OCI-LY1 (cell line): ENCODE measurements around the gene METTL2B.
"Not testable (repeated sequence)": the region's sequence is repeated elsewhere in the genome, so short reads cannot be mapped to it uniquely, and the experiment has no call there.

Experiments used
- H2AFZ ChIP-seq: fragments of 200-600 bp; sonication (generic), shearing (Covaris generic); 2 replicates; pipeline ENCODE4 v1.6.0; 2014; ENCODE audit warnings: antibody characterized with exemption, mild to moderate bottlenecking, low read length
- H3F3A ChIP-seq: fragments of 200-600 bp; sonication (generic), shearing (Covaris generic); 2 replicates; pipeline ENCODE4 v1.6.0; 2014; ENCODE audit warnings: mild to moderate bottlenecking, antibody characterized with exemption, low read length, moderate library complexity; ENCODE audit not compliant: insufficient read depth
- H3K27ac ChIP-seq: fragments of 200-600 bp; sonication (generic); 2 replicates; pipeline ENCODE4 v1.5.1; 2014; ENCODE audit warnings: low read length, mixed run types, mild to moderate bottlenecking, low read depth; ENCODE audit not compliant: poor library complexity, severe bottlenecking
- H3K27me3 ChIP-seq: fragments of 200-600 bp; sonication (generic); 2 replicates; pipeline ENCODE4 v1.6.0; 2014; ENCODE audit warnings: antibody characterized with exemption, mild to moderate bottlenecking, low read length, moderate library complexity; ENCODE audit not compliant: insufficient read depth
- H3K36me3 ChIP-seq: fragments of 200-600 bp; sonication (generic); 2 replicates; pipeline ENCODE4 v1.6.1; 2014; ENCODE audit warnings: mild to moderate bottlenecking, antibody characterized with exemption, low read length, moderate library complexity, mixed read lengths; ENCODE audit not compliant: insufficient read depth
- H3K4me1 ChIP-seq: fragments of 200-600 bp; sonication (generic); 2 replicates; pipeline ENCODE4 v1.5.1; 2014; ENCODE audit warnings: mild to moderate bottlenecking, low read length, moderate library complexity; ENCODE audit not compliant: insufficient read depth, severe bottlenecking
- H3K4me2 ChIP-seq: fragments of 200-600 bp; sonication (generic), shearing (Covaris generic); 2 replicates; pipeline ENCODE4 v1.6.1; 2014; ENCODE audit warnings: low read length
- H3K4me3 ChIP-seq: fragments of 200-600 bp; sonication (generic); 2 replicates; pipeline ENCODE4 v1.5.1; 2014; ENCODE audit warnings: low read length, low read depth, mild to moderate bottlenecking, mixed read lengths; ENCODE audit not compliant: poor library complexity, severe bottlenecking
- H3K79me2 ChIP-seq: fragments of 200-600 bp; shearing (Covaris generic); 2 replicates; pipeline ENCODE4 v1.6.1; 2016; ENCODE audit warnings: mixed run types, low read length, mixed read lengths; ENCODE audit not compliant: insufficient read depth
- H3K9ac ChIP-seq: fragments of 200-600 bp; sonication (generic), shearing (Covaris generic); 2 replicates; pipeline ENCODE4 v1.6.1; 2014; ENCODE audit warnings: mild to moderate bottlenecking, low read length, mixed read lengths
- H3K9me2 ChIP-seq: fragments of 200-600 bp; sonication (generic), shearing (Covaris generic); 2 replicates; pipeline ENCODE4 v1.6.1; 2014; ENCODE audit warnings: low read depth, mild to moderate bottlenecking, low read length, mixed read lengths
- H3K9me3 ChIP-seq: fragments of 200-600 bp; shearing (Covaris generic); 2 replicates; pipeline ENCODE4 v1.6.1; 2014; ENCODE audit warnings: low read length, mixed read lengths
- H4K20me1 ChIP-seq: fragments of 200-600 bp; sonication (generic), shearing (Covaris generic); 2 replicates; pipeline ENCODE4 v1.6.0; 2016; ENCODE audit warnings: mild to moderate bottlenecking, low read length; ENCODE audit not compliant: insufficient read depth
- EZH2 ChIP-seq: fragments of 200-600 bp; sonication (generic), shearing (Covaris generic); IDR thresholded peaks from 2 replicates; pipeline ENCODE4 v1.8.0; 2017; ENCODE audit warnings: borderline replicate concordance, mixed run types, mild to moderate bottlenecking, antibody characterized with exemption, low read length, moderate library complexity, mixed read lengths
- TF ChIP-seq, protein P1 (sequence below): fragments of 200-600 bp; sonication (generic), shearing (Covaris generic); IDR thresholded peaks from 2 replicates; pipeline ENCODE4 v1.5.1; 2017; ENCODE audit warnings: mild to moderate bottlenecking, antibody characterized with exemption, low read length, moderate library complexity, mixed read lengths

Gene METTL2B

DNA sequence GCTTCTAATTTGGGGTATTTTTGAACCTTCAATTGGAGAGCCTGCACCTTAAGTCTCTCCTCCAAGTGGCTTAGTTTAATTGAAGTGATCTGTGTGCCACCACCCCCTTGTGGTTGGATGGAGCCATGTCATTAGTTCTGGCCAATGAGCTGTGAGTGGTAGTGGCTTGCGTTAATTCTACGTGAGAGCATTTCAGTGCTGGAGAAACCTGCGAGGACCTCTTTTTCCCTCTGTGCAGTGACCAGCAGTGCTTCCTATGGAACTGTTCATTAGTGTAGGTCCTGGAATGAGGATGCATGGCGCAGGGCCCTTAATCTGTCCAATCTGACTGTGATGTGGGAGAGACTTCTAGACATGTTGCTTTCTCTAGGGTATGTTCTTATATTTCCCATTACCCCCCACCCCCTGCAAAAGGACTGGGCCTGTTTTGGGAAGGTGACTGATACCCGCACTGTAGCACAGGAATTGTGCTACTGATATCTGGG is 17.1 kb upstream of the METTL2B start:
- H3K27me3 ChIP-seq, result no peaks in the 10 kb centered on the region
- H3K9me2 ChIP-seq, result no peaks in the 10 kb centered on the region
- peak overlapping the region; percentile 42 for H3K4me2 ChIP-seq
- H3K27ac ChIP-seq, result no peak overlapping the region
- H4K20me1 ChIP-seq, result no peaks in the 10 kb centered on the region
- H3K4me3 ChIP-seq, result no peak overlapping the region
- H3K79me2 ChIP-seq, result peaks cover 11% of the 10 kb centered on the region
- TF ChIP-seq, protein P1, sequence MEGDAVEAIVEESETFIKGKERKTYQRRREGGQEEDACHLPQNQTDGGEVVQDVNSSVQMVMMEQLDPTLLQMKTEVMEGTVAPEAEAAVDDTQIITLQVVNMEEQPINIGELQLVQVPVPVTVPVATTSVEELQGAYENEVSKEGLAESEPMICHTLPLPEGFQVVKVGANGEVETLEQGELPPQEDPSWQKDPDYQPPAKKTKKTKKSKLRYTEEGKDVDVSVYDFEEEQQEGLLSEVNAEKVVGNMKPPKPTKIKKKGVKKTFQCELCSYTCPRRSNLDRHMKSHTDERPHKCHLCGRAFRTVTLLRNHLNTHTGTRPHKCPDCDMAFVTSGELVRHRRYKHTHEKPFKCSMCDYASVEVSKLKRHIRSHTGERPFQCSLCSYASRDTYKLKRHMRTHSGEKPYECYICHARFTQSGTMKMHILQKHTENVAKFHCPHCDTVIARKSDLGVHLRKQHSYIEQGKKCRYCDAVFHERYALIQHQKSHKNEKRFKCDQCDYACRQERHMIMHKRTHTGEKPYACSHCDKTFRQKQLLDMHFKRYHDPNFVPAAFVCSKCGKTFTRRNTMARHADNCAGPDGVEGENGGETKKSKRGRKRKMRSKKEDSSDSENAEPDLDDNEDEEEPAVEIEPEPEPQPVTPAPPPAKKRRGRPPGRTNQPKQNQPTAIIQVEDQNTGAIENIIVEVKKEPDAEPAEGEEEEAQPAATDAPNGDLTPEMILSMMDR, result peak; percentile 100
- no peak for TF ChIP-seq EZH2
- H2AFZ ChIP-seq, result no peak overlapping the region
- H3K4me1 ChIP-seq, result peaks cover 42% of the 10 kb centered on the region
- no peak overlapping the region; the same call in 1 of the 2 replicates for H3K9ac ChIP-seq
- no peaks in the 10 kb centered on the region for H3F3A ChIP-seq
- peaks cover 12% of the 10 kb centered on the region for H3K36me3 ChIP-seq
- no peaks in the 10 kb centered on the region for H3K9me3 ChIP-seq

DNA sequence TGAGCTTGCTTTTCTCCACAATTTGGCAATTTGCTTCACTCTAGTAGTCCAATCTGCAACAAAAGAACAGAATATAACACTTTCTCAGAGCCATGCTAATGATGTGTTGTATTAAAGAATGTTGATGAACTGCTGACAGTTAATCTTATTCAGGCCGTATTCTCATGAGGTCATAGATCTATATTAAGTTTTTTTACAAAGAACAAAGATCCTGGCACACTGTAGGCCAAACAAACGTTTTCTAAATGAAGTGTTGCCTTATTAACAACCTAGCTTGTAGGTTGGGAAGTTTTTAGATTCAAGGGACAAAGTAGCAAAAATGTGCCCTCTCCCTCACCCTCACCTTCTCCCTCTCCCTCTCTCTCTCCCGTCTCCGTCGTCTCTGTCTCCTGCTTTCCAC is 14.1 kb upstream of the METTL2B start:
- Histone ChIP-seq H3K79me2 (no peaks in the 10 kb centered on the region), H4K20me1 (no peaks in the 10 kb centered on the region), H3K4me1 (peaks cover 24% of the 10 kb centered on the region), H3K4me3 (no peak overlapping the region), H3K9me3 (no peaks in the 10 kb centered on the region), H3K36me3 (peaks cover 8% of the 10 kb centered on the region), H2AFZ (no peak overlapping the region), H3K9me2 (no peaks in the 10 kb centered on the region), H3K4me2 (no peak overlapping the region), H3F3A (no peaks in the 10 kb centered on the region), H3K9ac (no peak overlapping the region), H3K27ac (no peak overlapping the region), H3K27me3 (no peaks in the 10 kb centered on the region)
- TF ChIP-seq, protein P1, result no peak
- TF ChIP-seq EZH2, result no peak

DNA sequence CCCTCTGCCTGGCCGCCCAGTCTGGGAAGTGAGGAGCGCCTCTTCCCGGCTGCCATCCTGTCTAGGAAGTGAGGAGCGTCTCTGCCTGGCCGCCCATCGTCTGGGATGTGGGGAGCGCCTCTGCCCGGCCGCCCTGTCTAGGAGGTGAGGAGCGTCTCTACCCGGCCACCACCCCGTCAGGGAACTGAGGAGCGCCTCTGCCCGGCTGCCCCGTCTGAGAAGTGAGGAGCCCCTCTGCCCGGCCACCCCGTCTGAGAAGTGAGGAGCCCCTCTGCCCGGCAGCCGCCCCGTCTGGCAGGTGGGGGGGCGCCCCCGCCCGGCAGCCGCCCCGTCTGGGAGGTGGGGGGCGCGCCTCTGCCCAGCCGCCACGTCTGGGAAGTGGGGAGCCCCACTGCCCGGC is 13.2 kb upstream of the METTL2B start:
- not testable (repeated sequence) for H3K9ac ChIP-seq, H3F3A ChIP-seq, H3K79me2 ChIP-seq, H2AFZ ChIP-seq, H3K4me2 ChIP-seq, H3K27me3 ChIP-seq, H3K9me2 ChIP-seq, H4K20me1 ChIP-seq, H3K4me3 ChIP-seq, H3K27ac ChIP-seq, H3K9me3 ChIP-seq, H3K36me3 ChIP-seq
- peaks cover 15% of the 10 kb centered on the region for H3K4me1 ChIP-seq

GRCh38 chr7:128463933-128464332 is 12.6 kb upstream of the METTL2B start:
- H4K20me1 ChIP-seq, H3K27me3 ChIP-seq, H3K4me1 ChIP-seq, H3K36me3 ChIP-seq, H3K9me3 ChIP-seq, H3K9ac ChIP-seq, H3F3A ChIP-seq, H2AFZ ChIP-seq, H3K4me3 ChIP-seq, H3K27ac ChIP-seq, H3K9me2 ChIP-seq, H3K4me2 ChIP-seq, H3K79me2 ChIP-seq: not testable (repeated sequence)

DNA sequence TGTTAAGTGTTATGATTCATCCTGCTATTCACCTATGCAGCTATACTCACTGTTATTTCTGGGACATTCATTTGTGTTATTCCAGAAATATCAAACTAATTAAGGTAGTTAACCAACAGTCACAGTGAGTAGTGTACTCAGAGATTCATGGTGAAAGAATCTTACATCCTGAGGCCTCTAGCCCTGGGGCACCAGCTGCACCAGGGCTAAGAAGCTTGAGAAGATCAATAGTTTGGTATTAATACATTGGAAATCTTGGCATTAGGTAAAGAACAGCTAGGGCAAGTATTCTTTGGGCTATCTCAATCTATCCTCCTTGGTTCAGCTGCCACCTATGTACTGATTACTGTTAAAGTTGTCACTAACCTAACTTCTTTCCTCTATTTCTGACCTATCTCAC is 9.7 kb upstream of the METTL2B start:
- not testable (repeated sequence) for H3K27ac ChIP-seq, H3K79me2 ChIP-seq, H3K9me3 ChIP-seq, H4K20me1 ChIP-seq, H3K27me3 ChIP-seq, H3K4me3 ChIP-seq, H3K4me2 ChIP-seq, H2AFZ ChIP-seq, H3F3A ChIP-seq, H3K9me2 ChIP-seq, H3K4me1 ChIP-seq, H3K36me3 ChIP-seq, H3K9ac ChIP-seq

- H3K79me2 ChIP-seq, result peaks cover 18% of the 10 kb centered on the region
- not testable (repeated sequence) for H3K9me3 ChIP-seq, H3K9me2 ChIP-seq, H3K27me3 ChIP-seq, H3F3A ChIP-seq, H2AFZ ChIP-seq, H4K20me1 ChIP-seq
- peaks cover 37% of the 10 kb centered on the region for H3K36me3 ChIP-seq
- H3K4me3 ChIP-seq, result peak overlapping the region; percentile 72
- H3K4me1 ChIP-seq, result peaks cover 26% of the 10 kb centered on the region
- H3K27ac ChIP-seq, result peak overlapping the region; percentile 81
- peak overlapping the region; percentile 78 for H3K9ac ChIP-seq
- H3K4me2 ChIP-seq, result peak overlapping the region; percentile 88
Measured at GRCh38 chr7:128477336-128477690, 765 bp downstream of the METTL2B start.
